CD14-positive monocyte (primary cell): ENCODE measurements around the gene MTMR12. TPM values are rescaled to one million over a fixed set of nuclear protein-coding genes. Genes with fewer than 3 reads are reported as not detected.
A peak's percentile ranks its signal among the peaks of the same experiment; 100 is the strongest.

Experiments used
- DNase-seq, 3 donors: peaks; one replicate each; pipeline ENCODE4 v3.0.0-alpha.2; 2011 to 2022
- H2AFZ ChIP-seq: 2 replicates; pipeline ENCODE4 v1.6.0; 2012; ENCODE audit warnings: mild to moderate bottlenecking, low read depth, low read length, inconsistent platforms; ENCODE audit not compliant: insufficient read depth, poor library complexity, severe bottlenecking
- H3K27ac ChIP-seq, 2 donors: 1 replicate in 1 of 2; 2 replicates in 1 of 2; pipeline ENCODE4 v1.5.1; 2012 to 2013; ENCODE audit warnings: low read length in 2 of 2, control low read depth in 1 of 2, inconsistent platforms in 1 of 2, low read depth in 1 of 2, mild to moderate bottlenecking in 1 of 2
- H3K27me3 ChIP-seq, 2 donors: one replicate each; pipeline versions ENCODE4 v1.6.0 to v1.6.1; 2011 to 2013; ENCODE audit warnings: low read length in 2 of 2; ENCODE audit not compliant: control insufficient read depth in 2 of 2, insufficient read depth in 2 of 2
- H3K36me3 ChIP-seq, 2 donors: replicated peaks in 1 of 2; 1 replicate in 1 of 2; 2 replicates in 1 of 2; pipeline versions ENCODE4 v1.5.1 to v1.6.1; 2012 to 2013; ENCODE audit warnings: low read length in 2 of 2, control low read depth in 1 of 2, inconsistent platforms in 1 of 2, mild to moderate bottlenecking in 1 of 2; ENCODE audit not compliant: insufficient read depth in 2 of 2, control insufficient read depth in 1 of 2
- H3K4me1 ChIP-seq, 2 donors: 1 replicate in 1 of 2; 2 replicates in 1 of 2; pipeline versions ENCODE4 v1.5.1 to v1.6.1; 2012 to 2013; ENCODE audit warnings: low read length in 2 of 2, control low read depth in 1 of 2, inconsistent platforms in 1 of 2, mild to moderate bottlenecking in 1 of 2, moderate library complexity in 1 of 2; ENCODE audit not compliant: insufficient read depth in 2 of 2, control insufficient read depth in 1 of 2
- H3K4me2 ChIP-seq: replicated peaks from 2 replicates; pipeline ENCODE3; 2012; ENCODE audit warnings: low read length, moderate library complexity, mild to moderate bottlenecking; ENCODE audit not compliant: poor library complexity, severe bottlenecking; ENCODE audit errors: extremely low read depth
- H3K4me3 ChIP-seq, 3 experiments: fragments of 200-600 bp in 1 of 3; sonication (generic) in 1 of 3; replicated peaks in 1 of 3; 1 replicate in 2 of 3; 2 replicates in 1 of 3; pipeline ENCODE4 v1.5.1; 2011 to 2013; ENCODE audit warnings: low read length in 3 of 3, mild to moderate bottlenecking in 3 of 3, control low read depth in 2 of 3, low read depth in 2 of 3, inconsistent platforms in 1 of 3, moderate library complexity in 1 of 3
- H3K79me2 ChIP-seq: 2 replicates; pipeline ENCODE4 v1.6.0; 2012; ENCODE audit warnings: mild to moderate bottlenecking, control low read depth, inconsistent platforms, low read length, moderate library complexity; ENCODE audit not compliant: insufficient read depth
- H3K9ac ChIP-seq: 2 replicates; pipeline ENCODE4 v1.6.0; 2017; ENCODE audit warnings: low read length, mild to moderate bottlenecking; ENCODE audit not compliant: insufficient read depth, poor library complexity, severe bottlenecking
- H3K9me3 ChIP-seq, 2 donors: replicated peaks in 1 of 2; 1 replicate in 1 of 2; 2 replicates in 1 of 2; pipeline versions ENCODE4 v1.5.1 to v1.6.1; 2012 to 2013; ENCODE audit warnings: low read length in 2 of 2, control low read depth in 1 of 2; ENCODE audit not compliant: control insufficient read depth in 1 of 2, insufficient read depth in 1 of 2
- H4K20me1 ChIP-seq: 2 replicates; pipeline ENCODE4 v1.6.0; 2012; ENCODE audit warnings: mild to moderate bottlenecking, low read length, control low read depth, moderate library complexity; ENCODE audit not compliant: insufficient read depth
- H3K27ac Mint-ChIP-seq, 7 donors: one replicate each; pipeline ENCODE4 v1.8.0; 2020; ENCODE audit warnings: mild to moderate bottlenecking in 7 of 7, mixed read lengths in 7 of 7, moderate library complexity in 6 of 7, inconsistent platforms in 2 of 7
- H3K27me3 Mint-ChIP-seq, 3 donors: one replicate each; pipeline ENCODE4 v1.8.0; 2021 to 2022; ENCODE audit warnings: low read depth in 3 of 3, mild to moderate bottlenecking in 3 of 3, mixed read lengths in 3 of 3, moderate library complexity in 3 of 3, inconsistent platforms in 1 of 3
- H3K36me3 Mint-ChIP-seq, 2 donors: one replicate each; pipeline ENCODE4 v1.8.0; 2020; ENCODE audit warnings: mixed read lengths in 2 of 2, inconsistent platforms in 1 of 2, mild to moderate bottlenecking in 1 of 2
- H3K4me1 Mint-ChIP-seq: one replicate; pipeline ENCODE4 v1.8.0; 2020; ENCODE audit warnings: mild to moderate bottlenecking, mixed read lengths
- H3K4me3 Mint-ChIP-seq, 2 donors: one replicate each; pipeline ENCODE4 v1.8.0; 2020; ENCODE audit warnings: mild to moderate bottlenecking in 2 of 2, mixed read lengths in 2 of 2, moderate library complexity in 1 of 2
- H3K9me3 Mint-ChIP-seq, 7 donors: one replicate each; pipeline ENCODE4 v1.8.0; 2020 to 2022; ENCODE audit warnings: mixed read lengths in 7 of 7, mild to moderate bottlenecking in 6 of 7, moderate library complexity in 6 of 7, inconsistent platforms in 2 of 7
- CTCF ChIP-seq: fragments of 200-600 bp; IDR thresholded peaks from one replicate; pipeline ENCODE4 v1.8.0; 2022; ENCODE audit warnings: antibody characterized with exemption, mild to moderate bottlenecking
- WGBS: methylation state at CpG from one replicate; pipeline ENCODE4 v1.1.5; 2013; ENCODE audit warnings: missing lambda C conversion rate; ENCODE audit not compliant: insufficient coverage; 5-methylcytosine and 5-hydroxymethylcytosine counted together
- intact Hi-C, 2 donors: fragments of 100-400 bp; cut with micrococcal nuclease; formaldehyde crosslinking; loops; one replicate each; pipeline versions ENCODE4 v1.15.0 to v1.15.1; 2023
- polyA plus RNA-seq, 3 donors: library from polyadenylated mRNA; depleted of rRNA in 1 of 3; unstranded in 2 of 3; stranded (reverse) in 1 of 3; fragments of 300-500 nt in 2 of 3; fragments of >200 nt in 1 of 3; fragmentation: Illumina TruSeq in 2 of 3; gene quantifications; 1 replicate in 2 of 3; 2 replicates in 1 of 3; pipeline ENCODE4 v1.2.3, GENCODE V29; 2012 to 2021

Gene MTMR12
- polyA plus RNA-seq, 3 donors: 10.3 to 19.0 (median 17.3) TPM

DNA sequence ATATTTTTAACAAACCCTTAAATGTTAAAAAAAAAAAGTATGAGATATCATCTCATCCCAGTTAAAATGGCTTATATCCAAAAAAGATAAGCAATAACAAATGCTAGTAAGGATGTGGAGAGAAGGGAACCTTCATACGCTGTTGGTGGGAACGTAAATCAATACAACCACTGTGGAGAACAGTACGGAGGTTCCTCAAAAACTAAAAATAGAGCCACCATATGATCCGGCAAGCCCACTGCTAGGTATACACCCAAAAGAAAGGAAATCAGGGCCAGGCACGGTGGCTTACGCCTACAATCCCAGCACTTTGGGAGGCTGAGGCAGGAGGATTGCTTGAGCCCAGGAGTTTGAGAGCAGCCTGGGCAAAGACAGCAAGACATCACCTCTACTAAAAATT lies 3.0 kb downstream of the MTMR12 start:
- no peak overlapping the region for H2AFZ ChIP-seq
- no peaks in the 10 kb centered on the region for H3K27me3 ChIP-seq
- Mint-ChIP-seq H3K27me3 (peaks cover 1 to 5% (median 2%) of the 10 kb centered on the region in 3 donors), H3K9me3 (peaks cover 0 to 2% (median 0%) of the 10 kb centered on the region in 7 donors), H3K4me1 (peaks cover 51% of the 10 kb centered on the region), H3K36me3 (peaks cover 0 to 14% of the 10 kb centered on the region in 2 donors), H3K27ac (peak overlapping the region in 2 of 7 donors; percentile 8 to 48), H3K4me3 (peak overlapping the region in 1 of 2 donors; percentile 66)
- TF ChIP-seq CTCF: no peak
- H3K4me2 ChIP-seq: peak overlapping the region; percentile 40
- peak overlapping the region in 1 of 3 experiments; percentile 50 for H3K4me3 ChIP-seq
- H3K4me1 ChIP-seq: peaks cover 37 to 47% of the 10 kb centered on the region in 2 donors
- peak in 1 of 3 donors; percentile 14 for DNase-seq
- intact Hi-C loops: loop anchor here (5.0 to 10.0 kb wide), 4 partner anchors 75 to 145 kb away; partner anchors contain the start of gene GOLPH3 (in 1 of the 2)
- H3K79me2 ChIP-seq: peaks cover 73% of the 10 kb centered on the region
- H3K9ac ChIP-seq: no peak overlapping the region
- no peaks in the 10 kb centered on the region for H3K36me3 ChIP-seq
- H4K20me1 ChIP-seq: peaks cover 44% of the 10 kb centered on the region
- H3K27ac ChIP-seq: no peak overlapping the region
- no peaks in the 10 kb centered on the region for H3K9me3 ChIP-seq
- no CpG with 5 or more reads among the region's 6 CpGs for WGBS

GRCh38 chr5:32308946-32309345 lies 3.8 kb downstream of the MTMR12 start:
- peaks cover 54% of the 10 kb centered on the region for H3K4me1 Mint-ChIP-seq
- 0% methylated on average over 1 of the region's 3 CpGs for WGBS
- H3K27me3 ChIP-seq: no peaks in the 10 kb centered on the region
- H3K27me3 Mint-ChIP-seq: peaks cover 1 to 5% (median 2%) of the 10 kb centered on the region in 3 donors
- H4K20me1 ChIP-seq: peaks cover 52% of the 10 kb centered on the region
- H3K36me3 Mint-ChIP-seq: peaks cover 0 to 14% of the 10 kb centered on the region in 2 donors
- peak overlapping the region in 5 of 7 donors; percentile 15 to 68 (median 43) for H3K27ac Mint-ChIP-seq
- H3K4me2 ChIP-seq: peak overlapping the region; percentile 40
- H3K9ac ChIP-seq: no peak overlapping the region
- peak overlapping the region in 1 of 2 donors; percentile 16 for H3K27ac ChIP-seq
- no peak overlapping the region for H2AFZ ChIP-seq
- H3K9me3 ChIP-seq: no peaks in the 10 kb centered on the region
- peaks cover 81% of the 10 kb centered on the region for H3K79me2 ChIP-seq
- H3K4me3 ChIP-seq: no peak overlapping the region
- no peak for TF ChIP-seq CTCF
- DNase-seq: no peak
- intact Hi-C loops: loop anchor here in 1 of 2 donors (10.0 kb wide), 1 partner anchor 144 kb away; no protein-coding TSS in a partner anchor
- no peaks in the 10 kb centered on the region for H3K36me3 ChIP-seq
- H3K4me1 ChIP-seq: peaks cover 41 to 51% of the 10 kb centered on the region in 2 donors
- peaks cover 0 to 2% (median 0%) of the 10 kb centered on the region in 7 donors for H3K9me3 Mint-ChIP-seq
- peak overlapping the region; percentile 0 to 52 for H3K4me3 Mint-ChIP-seq
